HG03521 (cell line): ENCODE results near the gene XPNPEP1.

Experiments
- ATAC-seq: cut with Tn5 transposase; IDR thresholded peaks from one replicate; pipeline ENCODE4 v1.9.1; 2021; ENCODE audit warnings: mild to moderate bottlenecking, moderate library complexity; ENCODE audit not compliant: unreplicated experiment

The XPNPEP1 gene

GRCh38 chr10:109866995-109867635 is 56.2 kb downstream of the XPNPEP1 start:
- no peak for ATAC-seq

- ATAC-seq: no peak
These were observed 56.9 kb downstream of the XPNPEP1 start for GRCh38 chr10:109866168-109866994.

GRCh38 chr10:109863775-109864174 is 59.5 kb downstream of the XPNPEP1 start:
- no peak for ATAC-seq

- ATAC-seq: no peak
These were observed 60.6 kb downstream of the XPNPEP1 start for GRCh38 chr10:109862738-109863137.

GRCh38 chr10:109862041-109862440 is 61.3 kb downstream of the XPNPEP1 start:
- no peak for ATAC-seq

- no peak for ATAC-seq
These were observed 62.2 kb downstream of the XPNPEP1 start for GRCh38 chr10:109861081-109861480.

- ATAC-seq: no peak
These were observed 64.1 kb downstream of the XPNPEP1 start for GRCh38 chr10:109859221-109859620.

GRCh38 chr10:109855746-109856145 is 67.6 kb downstream of the XPNPEP1 start:
- ATAC-seq: no peak

- no peak for ATAC-seq
These were observed 69.4 kb downstream of the XPNPEP1 start for GRCh38 chr10:109853921-109854320.

- ATAC-seq: peak; percentile 87
These were observed 70.8 kb downstream of the XPNPEP1 start for GRCh38 chr10:109852475-109853037.

GRCh38 chr10:109851616-109852474 is 71.5 kb downstream of the XPNPEP1 start:
- ATAC-seq: no peak

- no peak for ATAC-seq
These were observed 76.5 kb downstream of the XPNPEP1 start for GRCh38 chr10:109846832-109847231.

- ATAC-seq: no peak
These were observed 78.0 kb downstream of the XPNPEP1 start for GRCh38 chr10:109845308-109845707.

GRCh38 chr10:109838592-109839244 is 84.6 kb downstream of the XPNPEP1 start:
- ATAC-seq: no peak

- no peak for ATAC-seq
These were observed 85.9 kb downstream of the XPNPEP1 start for GRCh38 chr10:109837384-109837783.

- ATAC-seq: no peak
These were observed 88.1 kb downstream of the XPNPEP1 start for GRCh38 chr10:109835257-109835656.

- no peak for ATAC-seq
These were observed 91.5 kb downstream of the XPNPEP1 start for GRCh38 chr10:109831846-109832245.

- no peak for ATAC-seq
These were observed 99.1 kb downstream of the XPNPEP1 start for GRCh38 chr10:109824206-109824605.

- ATAC-seq: no peak
These were observed 100.1 kb downstream of the XPNPEP1 start for GRCh38 chr10:109823196-109823595.

- ATAC-seq: no peak
These were observed 101.6 kb downstream of the XPNPEP1 start for GRCh38 chr10:109821672-109822071.
